GM21447 (cell line): ENCODE measurements around the gene ANK3.

Experiments used
- ATAC-seq: cut with Tn5 transposase; IDR thresholded peaks from one replicate; pipeline ENCODE4 v1.9.1; 2021; ENCODE audit not compliant: unreplicated experiment

Gene ANK3

GRCh38 chr10:60144099-60144498 is 245.6 kb downstream of the ANK3 start:
- no peak for ATAC-seq

- no peak for ATAC-seq
Measured at GRCh38 chr10:60142736-60143135, 246.9 kb downstream of the ANK3 start.

- no peak for ATAC-seq
Measured at GRCh38 chr10:60141896-60142559, 247.6 kb downstream of the ANK3 start.

- no peak for ATAC-seq
Measured at GRCh38 chr10:60140651-60141632, 248.7 kb downstream of the ANK3 start.

GRCh38 chr10:60139798-60140566 is 249.7 kb downstream of the ANK3 start:
- no peak for ATAC-seq

- no peak for ATAC-seq
Measured at GRCh38 chr10:60139290-60139689, 250.4 kb downstream of the ANK3 start.

GRCh38 chr10:60138842-60139241 is 250.8 kb downstream of the ANK3 start:
- no peak for ATAC-seq

GRCh38 chr10:60138026-60138425 is 251.6 kb downstream of the ANK3 start:
- ATAC-seq = no peak

GRCh38 chr10:60137292-60137992 is 252.2 kb downstream of the ANK3 start:
- ATAC-seq = no peak

- ATAC-seq = peak; percentile 61
Measured at GRCh38 chr10:60135020-60135419, 254.7 kb downstream of the ANK3 start.

- ATAC-seq = no peak
Measured at GRCh38 chr10:60134548-60134947, 255.1 kb downstream of the ANK3 start.

GRCh38 chr10:60130130-60130579 is 259.5 kb downstream of the ANK3 start:
- peak; percentile 68 for ATAC-seq

- no peak for ATAC-seq
Measured at GRCh38 chr10:60125895-60126294, 263.8 kb downstream of the ANK3 start.

- no peak for ATAC-seq
Measured at GRCh38 chr10:60124536-60124935, 265.1 kb downstream of the ANK3 start.

GRCh38 chr10:60123668-60124067 is 266.0 kb downstream of the ANK3 start:
- ATAC-seq = no peak

GRCh38 chr10:60123172-60123571 is 266.5 kb downstream of the ANK3 start:
- ATAC-seq = no peak

GRCh38 chr10:60122190-60122589 is 267.5 kb downstream of the ANK3 start:
- ATAC-seq = no peak

- ATAC-seq = no peak
Measured at GRCh38 chr10:60114765-60115586, 274.7 kb downstream of the ANK3 start.

GRCh38 chr10:60110739-60111138 is 278.9 kb downstream of the ANK3 start:
- no peak for ATAC-seq
